GM18505 (cell line): ENCODE results near the gene SEPTIN1.

Experiments
- ATAC-seq: cut with Tn5 transposase; IDR thresholded peaks from one replicate; pipeline ENCODE4 v1.9.1; 2021; ENCODE audit not compliant: unreplicated experiment
- POLR2A ChIP-seq: IDR thresholded peaks from 4 replicates; pipeline ENCODE4 v1.6.1; 2011; ENCODE audit warnings: borderline replicate concordance; ENCODE audit not compliant: insufficient read depth, insufficient read length; ENCODE audit errors: extremely low read depth

The SEPTIN1 gene

DNA sequence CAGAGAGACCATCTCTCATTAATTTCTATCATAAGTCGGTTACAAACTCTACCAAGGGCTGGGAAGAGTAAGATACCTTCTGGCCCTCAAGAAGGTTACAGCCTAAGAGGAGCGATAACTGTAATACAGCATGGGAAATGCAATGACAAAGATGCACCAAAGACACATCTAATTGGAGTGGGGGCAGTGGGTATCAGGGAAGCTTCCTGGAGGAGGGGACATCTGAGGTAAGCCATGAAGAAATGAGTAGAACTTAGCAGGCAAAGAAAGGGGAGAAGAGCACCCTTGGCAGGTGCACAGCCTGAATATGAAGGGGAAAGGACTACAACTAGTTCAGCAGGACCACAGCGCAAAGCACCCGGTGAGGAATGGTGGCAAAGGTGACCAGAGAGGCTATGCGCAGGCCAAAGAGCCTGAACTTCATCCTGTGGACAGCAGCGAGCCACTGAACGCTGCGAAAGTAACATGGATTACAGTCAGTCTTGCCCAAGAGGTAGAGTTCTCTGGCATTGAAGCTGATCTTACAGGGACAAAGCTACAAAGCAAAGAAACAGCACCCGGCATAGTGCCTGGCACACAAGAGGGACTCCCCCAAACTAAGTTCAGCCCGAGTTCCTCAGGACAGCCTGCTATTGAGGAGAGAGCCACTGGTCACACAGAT lies 14.9 kb downstream of the SEPTIN1 start:
- no peak for ATAC-seq
- no peak for TF ChIP-seq POLR2A

DNA sequence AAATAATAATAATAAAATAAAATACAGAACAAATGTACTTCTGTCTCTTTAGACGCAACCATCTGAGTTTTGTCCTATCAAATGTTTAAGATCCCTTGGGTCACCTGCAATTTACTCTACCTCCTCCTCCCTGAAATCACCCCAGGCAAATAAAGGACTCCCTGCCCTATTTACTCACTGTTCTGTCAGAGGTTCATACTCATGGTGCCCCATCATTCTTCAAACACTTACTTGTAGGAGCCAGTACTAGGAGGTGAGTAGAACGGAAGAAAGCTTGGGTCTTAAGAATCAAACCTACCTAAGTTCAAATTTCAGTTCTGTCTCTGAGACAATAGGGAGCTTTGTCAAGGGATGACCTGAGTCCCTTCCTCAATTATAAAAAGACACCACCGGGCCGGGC lies 15.8 kb downstream of the SEPTIN1 start:
- no peak for TF ChIP-seq POLR2A
- ATAC-seq, result no peak

- TF ChIP-seq POLR2A, result no peak
- ATAC-seq, result no peak
These were observed 17.2 kb downstream of the SEPTIN1 start for GRCh38 chr16:30365200-30365599.

DNA sequence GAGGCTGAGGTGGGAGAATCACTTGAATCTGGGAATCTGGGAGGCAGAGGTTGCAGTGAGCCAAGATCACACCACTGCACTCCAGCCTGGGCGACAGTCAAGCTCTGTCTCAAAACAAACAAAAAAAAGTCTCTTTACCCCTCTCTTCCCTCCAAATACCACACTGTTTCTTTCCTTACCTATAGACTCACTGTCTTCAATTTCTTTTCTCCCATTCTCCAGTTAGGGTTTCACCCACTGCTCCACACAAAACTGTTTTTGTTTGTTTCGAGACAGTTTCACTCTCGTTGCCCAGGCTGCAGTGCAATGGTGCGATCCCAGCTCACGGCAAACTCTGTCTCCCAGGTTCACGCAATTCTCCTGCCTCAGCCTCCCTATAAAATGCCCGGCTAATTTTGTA lies 21.2 kb downstream of the SEPTIN1 start:
- no peak for ATAC-seq

DNA sequence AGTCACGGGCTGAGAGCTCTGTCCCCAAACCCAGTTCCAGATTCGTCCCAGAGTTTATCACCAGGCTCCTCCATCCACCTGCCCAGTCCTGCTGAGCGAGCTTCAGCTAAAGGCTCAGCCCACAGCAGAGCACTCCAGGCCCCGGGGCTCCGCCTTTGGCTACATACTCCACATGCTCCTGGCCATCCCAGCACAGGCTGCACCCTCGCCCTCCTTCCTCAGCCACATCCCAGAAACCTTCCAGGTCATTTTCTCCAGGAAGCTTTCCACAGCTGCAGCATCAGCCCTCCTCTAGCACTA lies 22.5 kb downstream of the SEPTIN1 start:
- TF ChIP-seq POLR2A, result no peak
- ATAC-seq, result no peak

More for the DNA sequence above, 21.2 kb downstream of the SEPTIN1 start:
- TF ChIP-seq POLR2A, result no peak

GRCh38 chr16:30358990-30359870 lies 23.1 kb downstream of the SEPTIN1 start:
- no peak for ATAC-seq
- no peak for TF ChIP-seq POLR2A

GRCh38 chr16:30358577-30358936 lies 23.8 kb downstream of the SEPTIN1 start:
- no peak for ATAC-seq
- no peak for TF ChIP-seq POLR2A

DNA sequence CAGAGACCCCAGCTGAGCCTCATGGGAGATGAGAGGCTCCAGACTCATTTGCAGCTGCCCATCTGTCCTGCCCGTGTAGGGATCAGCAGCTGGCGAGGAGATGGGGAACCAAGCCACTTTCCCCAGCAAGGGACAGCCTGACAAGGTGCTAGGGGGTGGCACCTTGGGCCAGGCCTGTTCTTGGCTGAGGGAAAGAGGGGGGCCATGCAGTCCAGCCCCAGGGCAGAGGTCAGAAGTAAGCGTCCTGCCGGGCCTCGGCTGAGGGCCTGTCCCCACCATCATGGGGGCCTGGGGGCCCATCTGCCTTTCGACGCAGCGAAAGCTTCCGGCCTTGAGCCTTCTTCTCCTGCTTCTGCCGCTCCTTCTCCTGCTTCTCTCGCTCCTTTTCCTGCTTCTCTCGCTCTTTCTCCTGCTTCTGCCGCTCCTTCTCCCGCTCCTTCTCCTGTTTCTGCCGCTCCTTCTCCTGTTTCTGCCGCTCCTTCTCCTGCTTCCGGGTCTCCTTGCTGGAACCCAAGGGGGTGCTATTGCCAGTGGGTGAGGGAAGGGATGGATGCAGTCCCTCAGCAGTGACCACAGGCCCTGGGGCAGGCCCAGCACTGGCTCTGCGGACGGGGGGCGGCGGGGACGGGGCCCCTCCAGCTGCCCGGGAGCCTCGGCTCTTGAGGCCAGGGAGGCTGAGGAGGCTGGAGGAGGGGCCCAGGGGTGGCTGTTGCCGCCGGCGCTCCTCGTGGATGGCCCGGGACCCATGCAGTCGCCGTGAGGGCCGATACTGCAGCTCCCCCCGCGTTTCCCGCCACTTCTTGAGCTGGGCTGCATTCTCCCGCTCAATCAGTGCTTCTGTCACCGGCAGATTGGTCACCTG lies 24.4 kb downstream of the SEPTIN1 start:
- no peak for ATAC-seq
- no peak for TF ChIP-seq POLR2A

DNA sequence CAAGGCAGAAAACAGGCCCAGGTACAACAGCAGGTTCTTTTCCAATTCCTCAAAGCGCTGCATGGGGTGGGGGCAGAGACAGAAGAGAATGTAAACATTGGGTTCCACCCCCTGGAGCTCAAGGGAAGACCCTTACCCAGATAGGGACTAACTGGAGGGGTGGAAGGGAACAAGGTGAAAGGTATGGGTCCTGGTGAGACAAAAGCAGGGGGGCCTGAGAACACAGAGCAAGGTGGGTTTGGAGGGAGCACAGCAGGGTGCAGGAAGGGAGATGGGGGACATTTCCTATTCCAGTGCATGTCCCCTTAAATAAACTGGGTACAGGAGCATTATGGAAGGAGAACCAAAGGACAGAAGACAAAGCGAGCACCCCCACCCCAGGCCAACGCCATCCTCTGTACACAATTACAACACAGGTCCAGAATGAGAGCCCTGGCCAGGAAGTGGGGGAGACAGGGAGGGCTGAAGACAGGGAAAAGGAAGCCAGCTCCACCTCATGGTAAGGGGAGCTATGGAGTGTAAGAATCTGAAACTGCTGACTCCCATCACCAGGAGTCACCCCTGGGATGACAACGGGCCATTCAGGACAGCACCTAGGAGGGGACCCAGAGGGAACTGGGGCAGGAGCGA lies 25.2 kb downstream of the SEPTIN1 start:
- no peak for TF ChIP-seq POLR2A
- no peak for ATAC-seq

- no peak for ATAC-seq
- TF ChIP-seq POLR2A, result no peak
These were observed 25.8 kb downstream of the SEPTIN1 start for GRCh38 chr16:30356401-30357084.

GRCh38 chr16:30355954-30356308 lies 26.4 kb downstream of the SEPTIN1 start:
- TF ChIP-seq POLR2A, result no peak
- no peak for ATAC-seq

DNA sequence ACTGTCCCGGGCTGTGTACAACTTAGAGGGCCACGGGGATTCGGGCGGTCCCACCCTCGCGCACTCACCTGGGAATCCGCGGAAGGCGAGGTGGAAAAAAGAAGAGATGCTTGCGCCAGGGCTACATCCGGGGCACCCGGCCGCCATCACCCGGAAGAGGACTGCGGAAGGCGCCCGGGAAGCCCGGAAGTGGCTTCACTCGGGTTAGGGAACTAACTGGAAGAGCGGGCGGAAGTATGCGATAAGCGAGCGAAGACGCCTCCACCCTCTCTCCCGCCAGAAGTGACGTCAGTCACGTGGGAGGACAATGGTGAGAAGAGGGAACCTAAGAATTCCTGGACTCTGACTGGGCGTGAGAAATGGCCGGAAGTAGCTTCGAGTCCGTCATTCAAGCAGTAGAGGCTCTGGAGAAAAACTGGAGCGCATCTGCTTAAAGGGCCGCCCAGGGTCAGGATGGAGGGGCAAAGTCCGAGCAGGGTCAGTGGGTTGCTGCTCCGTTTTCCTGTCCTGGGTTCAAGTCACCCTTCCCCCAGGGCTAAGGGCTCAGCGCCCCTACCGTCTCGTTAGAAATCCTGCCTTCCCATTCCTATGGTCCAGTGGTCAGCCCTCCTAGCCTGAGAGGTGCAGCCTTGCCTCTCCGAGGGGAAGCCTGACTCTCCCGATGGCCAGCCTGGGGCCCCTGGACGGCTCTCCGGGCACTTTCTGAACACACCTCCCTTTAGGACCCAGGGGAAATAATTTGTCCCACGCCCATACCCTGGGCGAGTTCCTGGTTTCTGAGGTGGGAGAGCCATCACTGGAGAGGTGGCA lies 27.0 kb downstream of the SEPTIN1 start, which contains the start of gene CD2BP2:
TSS of gene CD2BP2 (minus strand) at position 165 of the 810 bp plus-strand sequence. CDS start 627 bp downstream, outside the sequence.
- peak; percentile 55 for ATAC-seq

More for the DNA sequence above, 27.0 kb downstream of the SEPTIN1 start, which contains the start of gene CD2BP2:
- TF ChIP-seq POLR2A, result peak; percentile 78
